H9 (cell line): Measurements from ENCODE around the gene NXPH4. TPM values are rescaled to one million over a fixed set of nuclear protein-coding genes. Genes with fewer than 3 reads are reported as not detected.

Source experiments
- DNase-seq: peaks from one replicate; pipeline ENCODE4 v3.0.0-alpha.2; 2017
- H2AFZ ChIP-seq: one replicate; pipeline ENCODE4 v1.6.1; 2013; ENCODE audit warnings: mild to moderate bottlenecking, low read length, control low read depth, moderate library complexity
- H2AK5ac ChIP-seq: 2 replicates; pipeline ENCODE4 v1.6.1; 2013; ENCODE audit warnings: low read length, control low read depth, mixed read lengths; ENCODE audit not compliant: insufficient read length
- H2BK120ac ChIP-seq: one replicate; pipeline ENCODE4 v1.6.1; 2013; ENCODE audit warnings: low read depth, mild to moderate bottlenecking, low read length, control low read depth, inconsistent platforms; ENCODE audit not compliant: poor library complexity, severe bottlenecking
- H2BK12ac ChIP-seq: 2 replicates; pipeline ENCODE4 v1.6.1; 2013; ENCODE audit warnings: low read length, control low read depth, mixed read lengths, low read depth; ENCODE audit not compliant: insufficient read length
- H2BK15ac ChIP-seq: 2 replicates; pipeline ENCODE4 v1.6.1; 2013; ENCODE audit warnings: low read depth, low read length, control low read depth
- H2BK20ac ChIP-seq: one replicate; pipeline ENCODE4 v1.6.1; 2013; ENCODE audit warnings: low read depth, mild to moderate bottlenecking, low read length, control low read depth, inconsistent platforms; ENCODE audit not compliant: poor library complexity, severe bottlenecking
- H2BK5ac ChIP-seq: 2 replicates; pipeline ENCODE4 v1.6.1; 2013; ENCODE audit warnings: low read length, control low read depth, mixed read lengths; ENCODE audit not compliant: insufficient read length
- H3K14ac ChIP-seq: 2 replicates; pipeline ENCODE4 v1.6.1; 2013; ENCODE audit warnings: low read length, control low read depth; ENCODE audit not compliant: insufficient read depth
- H3K18ac ChIP-seq: 2 replicates; pipeline ENCODE4 v1.6.1; 2013; ENCODE audit warnings: low read depth, mild to moderate bottlenecking, mixed read lengths, low read length, control low read depth; ENCODE audit not compliant: insufficient read length
- H3K23ac ChIP-seq: 2 replicates; pipeline ENCODE4 v1.6.1; 2013; ENCODE audit warnings: low read length, control low read depth, mixed read lengths, low read depth; ENCODE audit not compliant: insufficient read length
- H3K23me2 ChIP-seq: 2 replicates; pipeline ENCODE4 v1.6.1; 2013; ENCODE audit warnings: low read depth, mild to moderate bottlenecking, mixed read lengths, low read length, control low read depth; ENCODE audit not compliant: insufficient read length, poor library complexity, severe bottlenecking
- H3K27ac ChIP-seq: 2 replicates; pipeline ENCODE4 v1.5.1; 2013; ENCODE audit warnings: low read length, control low read depth, mixed read lengths, low read depth; ENCODE audit not compliant: insufficient read length
- H3K27me3 ChIP-seq: 2 replicates; pipeline ENCODE4 v1.6.1; 2013; ENCODE audit warnings: low read length, control low read depth, inconsistent platforms; ENCODE audit not compliant: insufficient read depth
- H3K4ac ChIP-seq: 2 replicates; pipeline ENCODE4 v1.6.1; 2013; ENCODE audit warnings: low read depth, mild to moderate bottlenecking, control low read depth, inconsistent platforms, low read length, moderate library complexity
- H3K4me1 ChIP-seq: 2 replicates; pipeline ENCODE4 v1.6.1; 2013; ENCODE audit warnings: low read length, control low read depth, inconsistent platforms; ENCODE audit not compliant: insufficient read depth
- H3K4me2 ChIP-seq: 2 replicates; pipeline ENCODE4 v1.6.1; 2013; ENCODE audit warnings: low read length, control low read depth, mixed read lengths; ENCODE audit not compliant: insufficient read length, insufficient read depth
- H3K56ac ChIP-seq: 2 replicates; pipeline ENCODE4 v1.6.1; 2013; ENCODE audit warnings: low read depth, mild to moderate bottlenecking, mixed read lengths, low read length, control low read depth; ENCODE audit not compliant: insufficient read length
- H3K79me1 ChIP-seq: 2 replicates; pipeline ENCODE4 v1.6.1; 2013; ENCODE audit warnings: low read depth, mild to moderate bottlenecking, moderate library complexity, low read length, control low read depth, inconsistent platforms; ENCODE audit not compliant: insufficient read depth, poor library complexity, severe bottlenecking
- H3K79me2 ChIP-seq: 2 replicates; pipeline ENCODE4 v1.6.1; 2013; ENCODE audit warnings: low read length, control low read depth, inconsistent platforms; ENCODE audit not compliant: insufficient read depth
- H3K9ac ChIP-seq: 2 replicates; pipeline ENCODE4 v1.6.1; 2013; ENCODE audit warnings: low read length, control low read depth, mixed read lengths; ENCODE audit not compliant: insufficient read length; ENCODE audit errors: extremely low read depth
- H3K9me3 ChIP-seq: one replicate; pipeline ENCODE4 v1.6.1; 2013; ENCODE audit warnings: low read depth, low read length, inconsistent platforms; ENCODE audit not compliant: control insufficient read depth
- H3T11ph ChIP-seq: one replicate; pipeline ENCODE4 v1.6.1; 2013; ENCODE audit warnings: mild to moderate bottlenecking, low read length, control low read depth, inconsistent platforms
- H4K20me1 ChIP-seq: one replicate; pipeline ENCODE4 v1.6.1; 2013; ENCODE audit not compliant: control insufficient read depth, insufficient read length, insufficient read depth
- H4K5ac ChIP-seq: 2 replicates; pipeline ENCODE4 v1.6.1; 2013; ENCODE audit warnings: low read depth, mild to moderate bottlenecking, mixed read lengths, low read length, control low read depth; ENCODE audit not compliant: insufficient read length
- H4K8ac ChIP-seq: replicated peaks from 2 replicates; pipeline ENCODE4 v1.6.1; 2013; ENCODE audit warnings: low read length, control low read depth, mixed read lengths, low read depth; ENCODE audit not compliant: insufficient read length
- H4K91ac ChIP-seq: 2 replicates; pipeline ENCODE4 v1.6.1; 2013; ENCODE audit warnings: low read depth, mild to moderate bottlenecking, moderate library complexity, mixed read lengths, low read length, control low read depth; ENCODE audit not compliant: insufficient read length
- H3K27ac Mint-ChIP-seq, 3 experiments: 2 replicates in 2 of 3; 3 replicates in 1 of 3; pipeline ENCODE4 v1.8.0; 2020 to 2021; ENCODE audit warnings: mixed read lengths in 3 of 3, mild to moderate bottlenecking in 1 of 3, moderate library complexity in 1 of 3
- H3K27me3 Mint-ChIP-seq: 2 replicates; pipeline ENCODE4 v1.8.0; 2021; ENCODE audit warnings: low read depth, mild to moderate bottlenecking, moderate library complexity, mixed read lengths
- H3K36me3 Mint-ChIP-seq, 3 experiments: 2 replicates in 2 of 3; 3 replicates in 1 of 3; pipeline ENCODE4 v1.8.0; 2020 to 2021; ENCODE audit warnings: low read depth in 3 of 3, mixed read lengths in 3 of 3; ENCODE audit not compliant: insufficient read depth in 1 of 3
- H3K4me1 Mint-ChIP-seq, 2 experiments: 2 replicates each; pipeline ENCODE4 v1.8.0; 2020; ENCODE audit warnings: mixed read lengths in 2 of 2
- H3K4me3 Mint-ChIP-seq, 2 experiments: 2 replicates in 1 of 2; 3 replicates in 1 of 2; pipeline ENCODE4 v1.8.0; 2020 to 2021; ENCODE audit warnings: mild to moderate bottlenecking in 2 of 2, mixed read lengths in 2 of 2, moderate library complexity in 1 of 2
- H3K9me3 Mint-ChIP-seq, 2 experiments: 2 replicates in 1 of 2; 3 replicates in 1 of 2; pipeline ENCODE4 v1.8.0; 2020; ENCODE audit warnings: mild to moderate bottlenecking in 2 of 2, mixed read lengths in 2 of 2, moderate library complexity in 1 of 2
- CTCF ChIP-seq: fragments of 200-600 bp; sonication (generic); conservative IDR thresholded peaks from 3 replicates; pipeline ENCODE4 v1.8.0; 2021; ENCODE audit warnings: antibody characterized with exemption, mild to moderate bottlenecking
- WGBS: extraction: QIAGEN DNeasy Blood & Tissue Kit; methylation state at CpG from one replicate; pipeline ENCODE4 v1.1.7; 2013; ENCODE audit warnings: missing lambda C conversion rate, low lambda C conversion rate, mixed read lengths; ENCODE audit not compliant: insufficient read length; ENCODE audit errors: extremely low coverage; 5-methylcytosine and 5-hydroxymethylcytosine counted together
- total RNA-seq: library from RNA; stranded (reverse); gene quantifications from 2 replicates; pipeline ENCODE4 v1.2.1, GENCODE V29; 2021

Gene NXPH4
- total RNA-seq, 1 experiment from 2014 or later, result 2.1 TPM

- no peak overlapping the region for H3K27ac ChIP-seq
- H3K27ac Mint-ChIP-seq, result no peak overlapping the region
- no peak overlapping the region for H3K4ac ChIP-seq
- H3K18ac ChIP-seq, result no peak overlapping the region
- H3K9me3 ChIP-seq, result no peaks in the 10 kb centered on the region
- no peak overlapping the region for H3T11ph ChIP-seq
- no peak overlapping the region for H4K5ac ChIP-seq
- no peaks in the 10 kb centered on the region for H3K79me2 ChIP-seq
- DNase-seq, result peak; percentile 91
- no peak overlapping the region for H3K23ac ChIP-seq
- no peak overlapping the region for H2BK15ac ChIP-seq
- peaks cover 56% of the 10 kb centered on the region for H3K27me3 Mint-ChIP-seq
- H3K4me3 Mint-ChIP-seq, result peak overlapping the region in 1 of 2 experiments; percentile 69; a peak in 2 of 5 replicates
- H2BK12ac ChIP-seq, result no peak overlapping the region
- no peak overlapping the region for H3K4me2 ChIP-seq
- H3K36me3 Mint-ChIP-seq, result peaks cover 20 to 27% (median 24%) of the 10 kb centered on the region in 3 experiments
- H2BK120ac ChIP-seq, result no peak overlapping the region
- H4K91ac ChIP-seq, result no peak overlapping the region
- H2AK5ac ChIP-seq, result no peak overlapping the region
- peaks cover 8% of the 10 kb centered on the region for H3K4me1 ChIP-seq
- H3K9me3 Mint-ChIP-seq, result peaks cover 0 to 2% of the 10 kb centered on the region in 2 experiments; a peak in 1 of 5 replicates
- peaks cover 38% of the 10 kb centered on the region for H3K27me3 ChIP-seq
- no peaks in the 10 kb centered on the region for H3K79me1 ChIP-seq
- no peak overlapping the region for H3K14ac ChIP-seq
- WGBS, result no CpG with 5 or more reads among the region's 14 CpGs
- H3K9ac ChIP-seq, result no peak overlapping the region
- no peak overlapping the region for H2BK5ac ChIP-seq
- no peak overlapping the region for H2AFZ ChIP-seq
- peaks cover 7% of the 10 kb centered on the region for H3K23me2 ChIP-seq
- peaks cover 39 to 44% of the 10 kb centered on the region in 2 experiments for H3K4me1 Mint-ChIP-seq
- H4K20me1 ChIP-seq, result peaks cover 3% of the 10 kb centered on the region
- H3K56ac ChIP-seq, result no peak overlapping the region
- TF ChIP-seq CTCF, result peak; percentile 85
- H2BK20ac ChIP-seq, result no peak overlapping the region
- H4K8ac ChIP-seq, result no peak overlapping the region
These were observed 2.2 kb upstream of the NXPH4 start for GRCh38 chr12:57214398-57214781.
